GM13976 (cell line): ENCODE results near the gene PSME2.

Source experiments
- DNase-seq: peaks from one replicate; pipeline ENCODE4 v3.0.0; 2012; ENCODE audit warnings: low spot score
- in situ Hi-C: fragments of 300-500 bp; cut with MboI; formaldehyde crosslinking; loops from one replicate; pipeline ENCODE4 v1.12.0; 2022; ENCODE audit warnings: low sequenced_read_pairs, mixed read lengths, inconsistent platforms; ENCODE audit not compliant: unreplicated experiment
- TF ChIP-seq, protein P1 (sequence below): IDR thresholded peaks from 2 replicates; pipeline ENCODE4 v1.5.1; 2012; ENCODE audit warnings: borderline replicate concordance, mild to moderate bottlenecking; ENCODE audit not compliant: insufficient read depth; ENCODE audit errors: extremely low read depth, missing control alignments, control extremely low read depth

PSME2 gene

DNA sequence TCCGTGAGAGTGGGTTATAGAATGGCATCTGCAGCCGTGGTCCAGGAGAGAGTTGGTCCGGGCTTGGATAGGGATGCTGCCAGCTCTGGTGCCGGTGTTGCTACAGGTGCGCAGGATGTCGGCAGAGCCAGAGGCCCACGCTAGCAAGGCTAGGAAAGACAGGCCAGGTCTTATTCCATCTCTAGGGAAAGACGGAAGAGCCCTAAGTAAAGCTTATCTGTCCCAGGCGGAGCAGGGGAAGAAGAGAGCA is 10.9 kb downstream of the PSME2 start:
- in situ Hi-C loops, result no loop called here
- no peak for DNase-seq
- TF ChIP-seq, protein P1, sequence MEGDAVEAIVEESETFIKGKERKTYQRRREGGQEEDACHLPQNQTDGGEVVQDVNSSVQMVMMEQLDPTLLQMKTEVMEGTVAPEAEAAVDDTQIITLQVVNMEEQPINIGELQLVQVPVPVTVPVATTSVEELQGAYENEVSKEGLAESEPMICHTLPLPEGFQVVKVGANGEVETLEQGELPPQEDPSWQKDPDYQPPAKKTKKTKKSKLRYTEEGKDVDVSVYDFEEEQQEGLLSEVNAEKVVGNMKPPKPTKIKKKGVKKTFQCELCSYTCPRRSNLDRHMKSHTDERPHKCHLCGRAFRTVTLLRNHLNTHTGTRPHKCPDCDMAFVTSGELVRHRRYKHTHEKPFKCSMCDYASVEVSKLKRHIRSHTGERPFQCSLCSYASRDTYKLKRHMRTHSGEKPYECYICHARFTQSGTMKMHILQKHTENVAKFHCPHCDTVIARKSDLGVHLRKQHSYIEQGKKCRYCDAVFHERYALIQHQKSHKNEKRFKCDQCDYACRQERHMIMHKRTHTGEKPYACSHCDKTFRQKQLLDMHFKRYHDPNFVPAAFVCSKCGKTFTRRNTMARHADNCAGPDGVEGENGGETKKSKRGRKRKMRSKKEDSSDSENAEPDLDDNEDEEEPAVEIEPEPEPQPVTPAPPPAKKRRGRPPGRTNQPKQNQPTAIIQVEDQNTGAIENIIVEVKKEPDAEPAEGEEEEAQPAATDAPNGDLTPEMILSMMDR, result no peak

DNA sequence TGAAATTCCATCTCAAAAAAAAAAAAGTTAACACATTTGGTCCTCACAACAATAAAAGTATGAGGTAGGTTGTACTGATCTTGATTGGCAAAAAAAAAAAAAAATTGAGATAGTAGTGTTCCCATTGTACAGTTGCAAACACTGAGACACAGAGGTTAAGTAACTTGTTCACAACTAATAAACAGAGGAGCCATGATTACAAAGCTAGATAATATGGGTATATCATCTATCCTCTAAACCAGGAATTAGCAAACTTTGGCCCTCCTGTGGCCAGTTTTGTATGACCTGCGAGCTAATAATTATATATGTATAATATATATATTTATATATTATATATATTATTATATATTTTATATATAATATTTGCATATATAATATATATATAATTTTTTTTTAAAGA is 12.7 kb downstream of the PSME2 start:
- DNase-seq, result no peak
- TF ChIP-seq, protein P1, result no peak
- in situ Hi-C loops, result no loop called here

DNA sequence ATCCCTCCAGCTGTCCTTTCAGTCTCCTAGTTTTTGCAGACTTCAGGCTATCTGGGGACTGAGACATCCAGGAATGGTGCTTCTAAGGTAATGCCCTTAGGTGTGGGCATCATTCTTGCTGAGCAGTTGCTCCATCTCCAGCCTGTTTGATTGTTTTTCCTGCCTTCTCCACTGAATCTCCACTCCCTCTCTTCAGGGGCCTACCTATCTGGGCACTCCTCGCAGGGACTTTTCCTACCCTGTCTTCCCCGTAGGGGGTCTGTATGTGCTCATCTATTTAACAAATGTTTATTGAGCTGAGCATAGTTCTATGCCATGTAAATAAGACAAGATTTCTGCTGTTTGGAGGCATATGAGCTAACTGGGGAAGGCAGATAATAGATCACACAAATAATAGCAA is 13.4 kb downstream of the PSME2 start:
- in situ Hi-C loops, result no loop called here
- no peak for DNase-seq
- TF ChIP-seq, protein P1, result no peak

DNA sequence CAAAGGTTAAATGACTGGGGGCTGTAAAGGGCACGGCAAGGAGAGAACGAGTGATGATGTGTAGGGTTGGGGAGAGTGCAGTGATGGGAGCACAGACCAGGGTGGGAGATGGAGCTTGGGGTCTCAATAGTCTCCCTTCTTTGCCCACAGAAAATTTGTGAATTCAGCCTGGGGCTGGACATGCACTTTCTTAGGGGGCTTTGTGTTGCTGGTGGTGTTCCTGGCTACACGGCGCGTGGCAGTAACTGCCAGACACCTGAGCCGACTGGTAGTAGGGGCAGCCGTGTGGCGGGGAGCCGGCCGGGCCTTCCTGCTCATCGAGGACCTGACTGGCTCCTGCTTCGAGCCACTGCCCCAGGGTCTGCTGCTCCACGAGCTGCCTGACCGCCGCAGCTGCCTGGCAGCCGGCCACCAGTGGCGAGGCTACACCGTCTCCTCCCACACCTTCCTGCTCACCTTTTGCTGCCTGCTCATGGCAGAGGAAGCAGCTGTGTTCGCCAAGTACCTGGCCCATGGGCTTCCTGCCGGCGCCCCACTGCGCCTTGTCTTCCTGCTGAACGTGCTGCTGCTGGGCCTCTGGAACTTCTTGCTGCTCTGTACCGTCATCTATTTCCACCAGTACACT is 14.2 kb downstream of the PSME2 start:
- in situ Hi-C loops, result no loop called here
- TF ChIP-seq, protein P1, result no peak
- no peak for DNase-seq

DNA sequence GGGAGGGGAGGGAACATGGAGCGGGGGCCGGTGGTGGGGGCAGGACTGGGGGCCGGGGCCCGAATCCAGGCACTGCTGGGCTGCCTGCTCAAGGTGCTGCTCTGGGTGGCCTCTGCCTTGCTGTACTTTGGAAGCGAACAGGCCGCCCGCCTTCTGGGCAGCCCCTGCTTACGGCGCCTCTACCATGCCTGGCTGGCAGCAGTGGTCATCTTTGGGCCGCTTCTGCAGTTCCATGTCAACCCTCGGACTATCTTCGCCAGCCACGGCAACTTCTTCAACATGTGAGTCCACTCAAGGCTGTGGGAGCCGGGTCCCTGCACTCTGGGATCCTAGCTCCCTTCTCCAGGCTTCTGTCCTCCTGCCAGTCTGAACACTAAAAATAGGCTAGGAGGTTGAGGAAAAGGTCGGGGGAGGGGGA is 14.9 kb downstream of the PSME2 start:
- TF ChIP-seq, protein P1, result no peak
- in situ Hi-C loops, result no loop called here
- DNase-seq, result no peak

DNA sequence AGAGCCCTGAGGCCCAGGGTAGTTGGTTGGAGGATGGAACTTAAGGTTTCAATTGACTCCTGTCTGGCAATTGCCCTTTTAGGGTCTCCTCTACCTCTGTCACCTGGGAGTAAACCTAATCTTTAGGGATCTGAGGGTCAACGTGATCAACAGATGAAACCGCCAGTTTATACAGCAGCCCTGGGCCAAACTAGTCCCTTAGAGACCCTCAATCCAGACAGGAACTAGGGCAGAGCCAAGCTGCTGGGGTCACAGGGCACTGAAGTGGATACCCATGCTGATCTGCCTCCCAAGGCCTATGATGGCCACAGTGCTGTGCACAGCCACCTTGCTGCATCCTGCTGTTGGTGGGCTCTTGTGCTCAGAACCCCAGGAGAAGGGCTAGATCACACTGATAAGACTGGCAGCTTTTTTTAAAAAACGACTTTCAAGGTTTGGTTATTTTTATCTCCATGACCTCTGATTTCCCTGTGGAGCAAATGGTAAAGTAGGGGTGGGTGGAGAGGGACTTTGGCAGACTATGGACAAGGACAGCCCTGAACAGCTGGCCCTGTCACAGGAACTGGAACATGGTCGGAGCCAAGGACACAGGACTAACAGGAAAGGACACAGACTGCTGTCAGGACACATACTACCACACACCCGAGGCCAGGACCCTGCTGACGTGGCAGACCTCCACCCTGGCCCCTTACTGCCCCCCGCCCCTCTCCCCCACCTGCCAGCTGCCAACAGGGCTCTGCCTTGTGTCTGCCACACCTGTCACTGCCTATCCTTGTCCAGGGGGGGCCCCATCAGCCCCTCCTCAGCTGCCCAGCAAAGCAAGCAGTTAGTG is 15.5 kb downstream of the PSME2 start:
- DNase-seq, result no peak
- in situ Hi-C loops, result no loop called here
- TF ChIP-seq, protein P1, result no peak
